HG02763 (cell line): ENCODE data around the gene AGAP2.
"Not testable (repeated sequence)": the region's sequence is repeated elsewhere in the genome, so short reads cannot be mapped to it uniquely, and the experiment has no call there.

Experiments
- ATAC-seq: cut with Tn5 transposase; IDR thresholded peaks from one replicate; pipeline ENCODE4 v1.9.1; 2021; ENCODE audit warnings: mild to moderate bottlenecking, moderate library complexity; ENCODE audit not compliant: unreplicated experiment

The AGAP2 gene

GRCh38 chr12:57724003-57724935 lies 14.3 kb downstream of the AGAP2 start:
- no peak for ATAC-seq

- no peak for ATAC-seq
Measured at GRCh38 chr12:57723630-57723962, 14.9 kb downstream of the AGAP2 start.

- no peak for ATAC-seq
Measured at GRCh38 chr12:57722716-57723629, 15.6 kb downstream of the AGAP2 start.

GRCh38 chr12:57721846-57722608 lies 16.5 kb downstream of the AGAP2 start:
- ATAC-seq, result not testable (repeated sequence)

GRCh38 chr12:57720606-57721595 lies 17.6 kb downstream of the AGAP2 start:
- ATAC-seq, result no peak

GRCh38 chr12:57719777-57720605 lies 18.6 kb downstream of the AGAP2 start:
- no peak for ATAC-seq

- ATAC-seq, result no peak
Measured at GRCh38 chr12:57718641-57719528, 19.7 kb downstream of the AGAP2 start.

- no peak for ATAC-seq
Measured at GRCh38 chr12:57717846-57718640, 20.5 kb downstream of the AGAP2 start.

- ATAC-seq, result no peak
Measured at GRCh38 chr12:57717131-57717530, 21.4 kb downstream of the AGAP2 start.

- ATAC-seq, result no peak
Measured at GRCh38 chr12:57716305-57716704, 22.2 kb downstream of the AGAP2 start.

- ATAC-seq, result no peak
Measured at GRCh38 chr12:57715786-57716185, 22.8 kb downstream of the AGAP2 start.

- ATAC-seq, result not testable (repeated sequence)
Measured at GRCh38 chr12:57715036-57715748, 23.4 kb downstream of the AGAP2 start.

GRCh38 chr12:57713209-57713608 lies 25.3 kb downstream of the AGAP2 start:
- ATAC-seq, result no peak

GRCh38 chr12:57712701-57713100 lies 25.8 kb downstream of the AGAP2 start:
- no peak for ATAC-seq

GRCh38 chr12:57708296-57708695 lies 30.2 kb downstream of the AGAP2 start:
- no peak for ATAC-seq

- no peak for ATAC-seq
Measured at GRCh38 chr12:57707250-57707649, 31.3 kb downstream of the AGAP2 start.
